ENCODE measurements around the gene NOP56.
"Not testable (repeated sequence)": the region's sequence is repeated elsewhere in the genome, so short reads cannot be mapped to it uniquely, and the experiment has no call there.

NOP56 gene

GRCh38 chr20:2682040-2682439, 29.6 kb downstream of the NOP56 start:
- not testable (repeated sequence) for DNase-seq (ENCODE audit: low read depth in 1 of 2, low spot score in 1 of 2)

DNA sequence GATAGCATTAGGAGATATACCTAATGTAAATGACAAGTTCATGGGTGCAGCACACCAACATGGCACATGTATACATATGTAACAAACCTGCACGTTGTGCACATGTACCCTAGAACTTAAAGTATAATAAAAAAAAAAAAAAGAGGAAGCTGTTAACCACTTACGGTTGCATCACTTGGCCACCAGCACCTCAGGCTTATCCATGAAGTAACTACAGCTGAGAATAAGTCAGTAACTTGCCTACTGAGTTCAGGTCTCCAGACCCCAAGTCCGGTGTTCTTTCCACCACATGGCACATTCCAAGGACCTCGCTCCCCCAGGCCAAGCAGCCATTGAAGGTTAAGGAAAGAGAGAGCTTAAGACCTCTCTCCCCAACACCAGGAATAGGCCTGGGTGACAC, 32.4 kb downstream of the NOP56 start:
- DNase-seq (ENCODE audit: low read depth in 1 of 2, low spot score in 1 of 2): not testable (repeated sequence)

- DNase-seq (ENCODE audit: low read depth in 1 of 2, low spot score in 1 of 2): no peak
Measured at GRCh38 chr20:2687514-2687913, 35.1 kb downstream of the NOP56 start.

DNA sequence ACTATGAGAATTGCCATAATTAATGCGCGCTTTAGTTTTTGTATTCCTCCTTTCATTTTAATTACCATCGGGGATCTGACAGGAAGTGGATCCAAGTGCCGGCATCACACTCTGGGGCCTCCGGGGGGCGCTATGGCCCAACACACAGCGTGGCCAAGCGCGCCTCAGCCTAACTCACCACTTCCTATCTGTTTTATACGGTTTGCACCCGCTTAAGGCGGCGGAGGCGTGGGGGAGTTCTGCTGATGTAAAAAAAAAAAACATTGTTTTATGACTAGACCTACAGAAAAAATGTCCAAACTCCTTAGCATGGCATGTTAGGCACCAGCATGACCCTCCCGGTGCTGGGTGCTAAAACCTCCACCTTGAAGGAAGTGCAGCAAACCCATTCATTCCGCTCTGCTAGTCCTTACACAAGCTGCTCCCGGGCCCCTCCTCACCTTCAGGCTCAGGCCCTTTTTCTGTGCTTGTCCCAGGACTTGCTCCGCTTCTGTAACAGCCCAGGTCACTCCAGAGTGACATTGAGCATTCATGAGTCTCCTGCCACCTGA, 35.7 kb downstream of the NOP56 start:
- peak; percentile 57 to 63 for DNase-seq (ENCODE audit: low read depth in 1 of 2, low spot score in 1 of 2)

DNA sequence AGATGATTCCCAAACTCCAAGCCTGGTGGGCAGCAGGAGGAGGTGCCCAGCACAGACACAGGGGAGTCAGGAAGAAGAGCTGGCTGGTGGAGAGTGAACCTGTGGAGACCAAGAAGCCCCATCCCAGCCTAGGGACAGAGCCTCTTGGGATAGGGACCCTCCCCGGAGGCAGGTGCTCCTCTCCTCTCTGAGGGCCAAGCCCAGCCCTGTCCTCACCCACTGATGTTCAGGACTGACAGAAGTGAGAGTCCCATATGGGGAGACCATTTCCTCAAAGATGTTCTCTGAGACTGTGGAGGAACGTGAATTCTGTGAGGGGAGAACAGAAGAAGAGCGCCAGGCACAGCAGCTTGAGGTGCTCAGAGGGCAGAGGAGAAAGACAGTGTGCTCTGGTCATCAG, 37.8 kb downstream of the NOP56 start:
- no peak for DNase-seq (ENCODE audit: low read depth in 1 of 2, low spot score in 1 of 2)

DNA sequence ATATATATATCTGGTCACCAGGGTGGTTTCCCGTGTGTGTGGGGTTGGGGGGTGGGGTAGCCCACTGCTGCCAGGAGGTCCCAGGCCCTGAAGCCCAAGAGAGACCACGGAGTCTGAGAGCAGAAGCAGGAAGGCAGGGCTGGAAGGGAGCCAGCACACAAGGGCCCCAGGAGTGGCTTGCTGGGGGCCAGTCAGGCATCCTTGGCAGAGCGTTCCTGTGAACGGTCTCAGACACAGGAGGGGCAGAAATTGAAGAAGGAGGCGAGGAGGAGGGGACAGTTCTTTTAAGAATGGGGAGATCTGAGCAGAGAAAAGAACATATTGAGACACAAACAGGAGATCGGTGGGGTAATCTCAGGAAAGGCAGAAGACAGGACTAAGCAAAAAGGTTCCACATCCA, 38.3 kb downstream of the NOP56 start:
- DNase-seq (ENCODE audit: low read depth in 1 of 2, low spot score in 1 of 2): no peak

- DNase-seq (ENCODE audit: low read depth in 1 of 2, low spot score in 1 of 2): no peak
Measured at GRCh38 chr20:2691127-2691526, 38.7 kb downstream of the NOP56 start.

DNA sequence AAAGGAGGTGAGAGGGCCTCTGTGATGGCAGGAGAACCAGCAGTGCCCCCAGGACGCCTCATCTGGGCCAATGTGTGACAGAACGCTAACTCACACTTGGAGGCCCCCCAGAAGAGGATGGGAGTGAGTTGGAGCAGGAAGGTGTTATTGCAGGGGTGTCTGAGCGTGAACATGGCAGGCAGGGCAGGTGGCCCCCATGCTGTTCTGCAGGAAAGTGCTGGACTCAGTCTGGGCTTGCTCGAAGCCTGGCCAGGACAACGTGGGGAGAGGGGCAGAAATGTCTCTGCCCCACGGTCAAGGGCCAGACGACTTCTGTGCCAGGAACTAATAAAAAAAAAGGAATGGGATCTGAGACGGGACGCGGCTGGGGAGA, 39.2 kb downstream of the NOP56 start:
- DNase-seq (ENCODE audit: low read depth in 1 of 2, low spot score in 1 of 2): no peak

DNA sequence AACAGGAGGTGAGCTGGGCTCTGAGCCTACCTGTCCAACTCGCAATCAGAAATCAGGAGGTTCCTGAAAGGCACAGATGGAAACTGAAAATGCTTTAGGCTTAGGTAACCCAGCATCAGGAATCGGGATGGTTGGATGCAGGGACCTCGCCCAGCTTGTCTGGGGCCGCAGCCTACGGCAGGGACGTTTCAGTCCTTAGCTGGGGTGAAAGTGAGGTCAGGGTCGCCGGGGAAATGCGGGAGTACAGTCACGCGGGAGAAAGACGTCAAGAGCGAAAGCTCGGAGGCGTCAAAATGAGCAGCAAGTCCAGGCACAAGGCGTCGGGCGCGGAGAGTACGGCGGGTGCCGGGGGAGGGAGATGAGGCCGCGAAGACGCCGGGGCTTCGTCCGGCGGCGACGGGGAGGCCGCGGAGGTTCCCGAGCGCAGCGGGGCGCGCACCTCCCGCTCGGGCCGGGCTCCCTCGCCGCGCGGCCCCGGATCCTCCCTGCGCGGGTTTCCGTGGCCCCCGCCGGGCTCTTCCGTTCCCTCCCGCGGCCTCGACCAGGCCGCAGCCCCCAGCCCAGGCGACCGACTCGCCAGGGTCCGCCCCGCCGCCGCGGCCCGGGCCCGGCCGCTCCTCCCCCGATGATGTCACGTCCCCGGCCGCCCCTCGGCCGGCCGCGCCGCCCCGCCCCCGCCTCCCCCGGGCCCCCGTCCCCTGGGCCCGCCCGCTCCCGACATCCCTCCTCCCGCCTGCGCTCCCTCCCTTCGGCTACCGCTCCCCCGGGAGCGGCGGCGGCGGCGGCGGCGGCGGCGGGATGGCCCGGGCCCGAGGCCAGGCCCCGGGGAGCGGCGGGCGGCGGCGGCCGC, 39.8 kb downstream of the NOP56 start, which contains the start of gene EBF4:
EBF4 (plus strand) TSS at position 745 of the 850 bp plus-strand sequence. CDS start 866 bp downstream, outside the sequence.
- no peak for DNase-seq (ENCODE audit: low read depth in 1 of 2, low spot score in 1 of 2)

GRCh38 chr20:2692886-2693285, 40.5 kb downstream of the NOP56 start:
- no peak for DNase-seq (ENCODE audit: low read depth in 1 of 2, low spot score in 1 of 2)

DNA sequence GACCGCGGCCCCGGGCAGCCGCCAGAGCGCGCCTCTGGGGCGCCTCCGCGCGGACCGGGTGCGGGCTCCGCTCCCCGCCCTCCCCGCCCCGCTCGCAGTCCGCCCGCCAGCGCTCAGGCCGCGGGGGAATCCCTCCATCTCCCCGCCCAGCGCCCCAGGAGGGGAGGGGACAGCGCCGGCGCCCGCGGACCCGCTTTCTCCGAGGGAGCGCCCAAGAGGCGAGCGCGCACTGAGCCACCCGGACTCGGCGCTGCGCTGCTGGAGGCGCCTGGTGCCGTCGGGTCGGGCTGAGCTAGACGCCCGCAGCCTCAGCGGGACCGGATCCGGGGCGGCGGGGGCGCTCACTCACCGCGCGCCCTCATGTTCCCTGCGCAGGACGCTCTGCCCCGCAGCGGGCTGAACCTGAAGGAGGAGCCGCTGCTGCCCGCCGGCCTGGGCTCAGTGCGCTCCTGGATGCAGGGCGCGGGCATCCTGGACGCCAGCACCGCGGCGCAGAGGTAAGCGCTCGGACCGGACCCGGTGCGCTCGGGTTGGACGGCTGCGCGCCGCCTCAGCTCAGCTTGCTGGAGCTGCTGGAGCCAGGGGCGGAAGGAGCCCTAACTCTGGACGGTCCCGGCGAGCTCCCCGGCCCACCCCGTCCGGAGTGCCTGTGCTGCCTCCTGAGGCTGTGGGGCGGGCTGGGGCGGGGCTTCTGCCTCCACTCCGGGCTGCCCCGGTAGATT, 41.0 kb downstream of the NOP56 start:
- no peak for DNase-seq (ENCODE audit: low read depth in 1 of 2, low spot score in 1 of 2)

GRCh38 chr20:2694008-2694471, 41.6 kb downstream of the NOP56 start:
- no peak for DNase-seq (ENCODE audit: low read depth in 1 of 2, low spot score in 1 of 2)

GRCh38 chr20:2694519-2694918, 42.1 kb downstream of the NOP56 start:
- DNase-seq (ENCODE audit: low read depth in 1 of 2, low spot score in 1 of 2): no peak

GRCh38 chr20:2695206-2695983, 43.0 kb downstream of the NOP56 start:
- DNase-seq (ENCODE audit: low read depth in 1 of 2, low spot score in 1 of 2): no peak

DNA sequence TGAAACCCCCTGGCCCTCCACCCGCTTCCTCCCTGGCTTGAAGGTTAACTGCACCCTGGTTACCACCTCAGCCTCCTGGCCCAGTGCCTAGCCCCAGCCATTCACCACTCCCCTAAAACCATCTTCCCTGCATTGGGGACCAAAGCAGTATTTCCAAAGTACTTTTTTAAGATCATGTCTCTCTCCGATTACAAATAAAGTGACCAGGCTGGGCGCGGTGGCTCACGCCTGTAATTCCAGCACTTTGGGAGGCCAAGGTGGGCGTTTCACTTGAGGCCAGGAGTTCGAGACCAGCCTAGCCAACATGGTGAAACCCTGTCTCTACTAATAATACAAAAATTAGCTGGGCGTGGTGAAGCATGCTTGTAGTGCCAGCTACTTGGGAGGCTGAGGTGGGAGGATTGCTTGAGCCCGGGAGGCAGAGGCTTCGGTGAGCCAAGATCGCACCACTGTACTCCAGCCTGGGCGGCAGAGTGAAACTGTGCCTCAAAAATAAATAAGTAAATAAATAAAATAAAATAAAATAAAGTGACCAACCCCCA, 43.6 kb downstream of the NOP56 start:
- DNase-seq (ENCODE audit: low read depth in 1 of 2, low spot score in 1 of 2): not testable (repeated sequence)

DNA sequence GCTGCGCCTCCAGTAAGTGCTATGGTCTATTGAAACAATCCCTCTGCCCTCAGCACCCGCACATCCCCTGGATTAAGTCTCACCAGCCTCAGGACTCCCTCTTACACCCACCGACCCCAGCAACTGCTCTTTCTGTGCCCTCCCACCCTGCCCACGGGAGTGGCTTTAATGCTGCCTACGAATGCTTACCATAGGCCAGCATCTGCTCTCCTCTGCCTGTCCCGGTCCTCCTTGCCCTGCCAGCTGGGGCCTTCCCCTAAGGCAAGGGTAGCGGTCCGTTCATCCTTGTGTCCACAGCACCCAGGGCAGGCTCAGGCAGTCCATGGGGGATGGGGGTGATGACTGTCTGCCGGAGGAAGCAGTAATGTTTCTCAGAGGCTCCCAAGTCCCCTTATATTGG, 44.2 kb downstream of the NOP56 start:
- DNase-seq (ENCODE audit: low read depth in 1 of 2, low spot score in 1 of 2): no peak

- no peak for DNase-seq (ENCODE audit: low read depth in 1 of 2, low spot score in 1 of 2)
Measured at GRCh38 chr20:2697768-2698167, 45.3 kb downstream of the NOP56 start.

GRCh38 chr20:2698186-2698817, 45.9 kb downstream of the NOP56 start:
- no peak for DNase-seq (ENCODE audit: low read depth in 1 of 2, low spot score in 1 of 2)

DNA sequence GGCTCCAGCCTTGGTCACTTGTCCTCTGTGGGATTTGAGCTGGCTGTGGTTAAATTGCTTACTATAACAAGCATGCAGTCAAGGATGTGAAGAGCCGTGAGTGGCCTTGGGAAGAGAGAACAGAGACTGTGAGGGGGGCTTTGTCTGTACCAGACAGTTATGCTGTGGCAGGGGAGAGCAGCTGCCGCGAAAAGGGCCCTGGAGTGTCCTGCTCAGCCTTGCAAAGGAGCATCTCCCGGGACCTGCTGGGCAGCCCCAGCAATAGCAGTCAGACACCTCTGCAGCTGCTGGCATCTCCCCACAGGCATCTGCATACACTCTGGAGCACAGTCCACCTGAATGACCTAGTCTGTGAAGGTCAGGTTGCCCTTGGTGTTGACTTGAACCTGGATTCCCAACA, 46.5 kb downstream of the NOP56 start:
- no peak for DNase-seq (ENCODE audit: low read depth in 1 of 2, low spot score in 1 of 2)

GRCh38 chr20:2699775-2700413, 47.5 kb downstream of the NOP56 start:
- DNase-seq (ENCODE audit: low read depth in 1 of 2, low spot score in 1 of 2): no peak
